Ishikawa (cell line): Measurements from ENCODE around the gene MADCAM1.

ENCODE experiments used
- CEBPB ChIP-seq: IDR thresholded peaks from 2 replicates; pipeline ENCODE4 v1.6.1; 2012
- RAD21 ChIP-seq: IDR thresholded peaks from 2 replicates; pipeline ENCODE4 v1.6.1; 2012; ENCODE audit warnings: low read depth
- TAF1 ChIP-seq: IDR thresholded peaks from 2 replicates; pipeline ENCODE4 v1.6.1; 2012; ENCODE audit warnings: low read depth, mild to moderate bottlenecking

- TF ChIP-seq RAD21: no peak
- no peak for TF ChIP-seq TAF1
- TF ChIP-seq CEBPB: no peak
Observed at GRCh38 chr19:525857-526419, 29.7 kb downstream of the MADCAM1 start.
